Fibroblast of lung (primary cell): Measurements from ENCODE around the gene CHST1. TPM values are rescaled to one million over a fixed set of nuclear protein-coding genes. Genes with fewer than 3 reads are reported as not detected.

Source experiments
- polyA plus RNA-seq, 2 donors: library from polyadenylated mRNA; depleted of rRNA in 1 of 2; stranded (reverse) in 1 of 2; unstranded in 1 of 2; fragments of >200 nt; gene quantifications; 2 replicates each; pipeline ENCODE4 v1.2.1, GENCODE V29; 2011 to 2012; ENCODE audit warnings: missing spikeins in 1 of 2
- total RNA-seq: library from RNA; depleted of rRNA; stranded (reverse); fragments of >200 nt; gene quantifications from 2 replicates; pipeline ENCODE4 v1.2.1, GENCODE V29; 2014

Gene CHST1
- total and polyA plus RNA-seq, 2 donors (not counting 1 experiment from before 2014, with no cell fraction given) = under 0.01 to 0.17 TPM

Other genes with a start within 250 kb of the CHST1 start
- gene SLC35C1, start 139.5 kb upstream of the CHST1 start, total RNA-seq = 10.4 and 11.8 TPM in 2 replicates
- 6.7 and 6.9 TPM in 2 replicates for gene SLC35C1, start 139.5 kb upstream of the CHST1 start, polyA plus RNA-seq
- gene CRY2, start 181.9 kb upstream of the CHST1 start, total RNA-seq = 17.5 and 21.5 TPM in 2 replicates
- gene CRY2, start 181.9 kb upstream of the CHST1 start, polyA plus RNA-seq = 8.3 and 8.4 TPM in 2 replicates
- 6.6 and 7.4 TPM in 2 replicates for gene MAPK8IP1, start 220.0 kb upstream of the CHST1 start, total RNA-seq
- gene MAPK8IP1, start 220.0 kb upstream of the CHST1 start, polyA plus RNA-seq = 3.8 and 5.7 TPM in 2 replicates
- 0.77 and 0.83 TPM in 2 replicates for gene FREY1, start 241.6 kb upstream of the CHST1 start, total RNA-seq
- gene FREY1, start 241.6 kb upstream of the CHST1 start, polyA plus RNA-seq = 0.11 TPM in 1 of 2 replicates, not detected in the other